GM18870 (cell line): Measurements from ENCODE around the gene NUP188.
"Not testable (repeated sequence)": the region's sequence is repeated elsewhere in the genome, so short reads cannot be mapped to it uniquely, and the experiment has no call there.

Experiments
- ATAC-seq: cut with Tn5 transposase; IDR thresholded peaks from one replicate; pipeline ENCODE4 v1.9.1; 2021; ENCODE audit warnings: moderate library complexity; ENCODE audit not compliant: unreplicated experiment

Gene NUP188

DNA sequence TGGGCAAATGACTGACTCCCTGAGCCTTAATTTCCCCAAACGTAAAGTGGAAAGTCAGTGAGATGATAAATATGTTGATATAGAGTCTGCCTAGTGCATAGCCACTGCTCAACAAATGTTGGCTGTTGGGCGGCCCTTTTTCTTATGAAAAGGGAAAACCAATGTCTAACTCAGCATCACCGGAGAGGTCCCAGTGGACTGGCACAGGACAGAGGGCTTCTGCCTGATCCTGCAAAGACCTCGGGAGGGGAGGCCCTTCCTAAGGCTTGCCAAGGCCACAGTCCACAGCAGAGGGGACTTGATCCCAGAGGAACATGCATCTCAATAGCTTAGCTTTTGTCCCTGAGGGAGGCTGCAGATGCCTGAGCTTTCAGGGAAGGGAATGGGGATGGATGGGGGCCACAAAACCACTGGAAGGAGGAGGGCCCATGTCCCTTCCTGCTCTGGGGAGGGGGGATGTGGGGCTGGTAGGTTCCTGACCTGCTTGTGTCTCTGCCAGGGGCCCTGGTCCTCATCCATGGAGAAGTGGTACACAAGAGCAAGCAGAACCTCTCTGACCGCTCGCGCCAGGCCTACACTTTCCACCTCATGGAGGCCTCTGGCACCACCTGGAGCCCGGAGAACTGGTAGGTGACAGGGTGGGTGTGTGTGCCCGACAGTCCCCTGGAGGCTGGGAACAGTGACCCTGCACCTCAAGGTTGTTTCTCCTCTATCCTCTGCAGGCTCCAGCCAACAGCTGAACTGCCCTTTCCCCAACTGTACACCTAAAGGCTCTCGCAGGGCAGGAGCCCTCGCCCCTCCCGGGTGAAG lies 6.3 kb upstream of the NUP188 start:
- ATAC-seq: no peak

GRCh38 chr9:128943832-128944620 lies 3.5 kb upstream of the NUP188 start:
- no peak for ATAC-seq

- ATAC-seq: not testable (repeated sequence)
Observed at GRCh38 chr9:128944966-128945365, 2.5 kb upstream of the NUP188 start.

- no peak for ATAC-seq
Observed at GRCh38 chr9:128945798-128946501, 1.5 kb upstream of the NUP188 start.

DNA sequence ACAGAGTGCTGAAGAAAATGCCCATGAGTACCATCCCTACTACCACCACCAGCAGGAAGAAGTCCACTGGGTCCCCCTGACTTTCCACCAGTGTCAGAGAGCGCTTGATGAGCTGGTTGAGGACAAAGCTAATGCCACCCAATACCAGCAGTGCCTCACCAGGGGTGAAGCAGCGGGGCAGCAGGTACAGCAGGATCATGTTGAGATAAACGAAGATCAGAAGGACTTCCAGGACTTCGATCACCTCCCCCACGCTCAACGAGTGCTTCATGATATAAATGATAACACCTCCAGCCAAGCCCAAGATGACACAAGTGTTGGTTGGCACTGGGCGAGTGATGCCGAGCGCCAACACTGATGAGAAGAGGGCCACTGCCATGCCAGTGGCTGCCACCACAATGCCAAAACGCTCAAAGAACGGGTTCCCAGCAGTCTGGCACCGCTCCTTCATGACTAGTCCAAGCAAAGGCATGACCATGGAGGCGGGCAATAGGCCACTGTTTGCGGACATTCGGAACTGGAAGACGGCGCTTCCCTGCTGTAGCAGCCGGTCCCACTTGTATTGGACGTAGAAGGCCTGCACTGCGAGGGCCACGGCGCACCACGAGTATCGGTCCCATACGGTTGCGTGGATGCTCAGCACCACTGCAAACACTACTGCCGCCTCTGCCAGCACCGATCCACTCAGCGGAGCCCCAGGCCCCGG lies 775 bp upstream of the NUP188 start:
- ATAC-seq: no peak

DNA sequence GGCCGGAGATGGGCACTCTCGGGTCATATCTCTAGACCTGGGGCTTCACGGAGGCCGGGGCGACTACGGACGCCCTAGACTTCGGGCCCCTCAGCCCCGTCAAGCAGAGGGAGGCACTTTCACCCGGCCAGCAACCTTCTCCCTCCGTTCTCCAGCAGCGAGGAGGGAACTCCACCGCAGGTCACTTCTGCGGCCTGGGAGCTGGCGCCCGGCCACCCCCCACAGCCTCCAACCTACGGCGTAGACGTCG lies 297 bp upstream of the NUP188 start:
- no peak for ATAC-seq

DNA sequence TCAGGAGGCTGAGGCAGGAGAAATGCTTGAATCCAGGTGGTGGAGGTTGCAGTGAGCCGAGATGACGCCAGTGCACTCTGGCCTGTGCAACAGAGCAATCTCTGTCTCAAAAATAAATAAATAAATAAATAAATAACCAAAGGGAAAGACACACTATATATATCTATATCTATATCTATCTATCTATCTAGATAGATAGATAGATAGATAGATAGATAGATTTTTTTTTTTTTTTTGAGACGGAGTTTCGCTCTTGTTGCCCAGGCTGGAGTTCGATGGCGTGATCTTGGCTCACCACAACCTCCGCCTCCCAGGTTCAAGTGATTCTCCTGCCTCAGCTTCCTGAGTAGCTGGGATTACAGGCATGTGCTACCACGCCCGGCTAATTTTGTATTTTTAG lies 13.9 kb downstream of the NUP188 start:
- ATAC-seq: not testable (repeated sequence)

- no peak for ATAC-seq
Observed at GRCh38 chr9:128969491-128969890, 22.0 kb downstream of the NUP188 start.

GRCh38 chr9:128972956-128973355 lies 25.5 kb downstream of the NUP188 start:
- no peak for ATAC-seq

GRCh38 chr9:128979111-128979510 lies 31.6 kb downstream of the NUP188 start:
- no peak for ATAC-seq

- no peak for ATAC-seq
Observed at GRCh38 chr9:128983536-128983935, 36.0 kb downstream of the NUP188 start.

- no peak for ATAC-seq
Observed at GRCh38 chr9:128986671-128987070, 39.2 kb downstream of the NUP188 start.

DNA sequence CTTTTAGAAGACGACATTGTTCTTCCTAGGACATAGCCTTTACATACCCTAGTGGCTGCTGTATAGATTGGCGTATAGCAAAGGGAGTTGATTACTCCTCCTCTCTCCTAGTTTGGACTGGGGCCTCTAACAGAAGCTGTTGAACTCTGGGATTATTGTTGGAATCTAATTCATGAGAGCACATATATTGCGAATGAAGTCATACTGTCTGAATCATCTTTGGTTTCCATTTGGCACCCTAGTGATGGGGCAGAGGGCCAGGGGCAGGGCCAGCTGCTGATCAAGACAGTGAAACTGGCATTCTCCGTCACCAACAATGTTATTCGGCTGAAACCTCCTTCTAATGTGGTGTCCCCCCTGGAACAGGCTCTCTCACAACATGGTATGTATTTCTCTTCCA lies 40.3 kb downstream of the NUP188 start:
- no peak for ATAC-seq

GRCh38 chr9:128992995-128993394 lies 45.5 kb downstream of the NUP188 start:
- ATAC-seq: no peak

- ATAC-seq: no peak
Observed at GRCh38 chr9:128995791-128996190, 48.3 kb downstream of the NUP188 start.

DNA sequence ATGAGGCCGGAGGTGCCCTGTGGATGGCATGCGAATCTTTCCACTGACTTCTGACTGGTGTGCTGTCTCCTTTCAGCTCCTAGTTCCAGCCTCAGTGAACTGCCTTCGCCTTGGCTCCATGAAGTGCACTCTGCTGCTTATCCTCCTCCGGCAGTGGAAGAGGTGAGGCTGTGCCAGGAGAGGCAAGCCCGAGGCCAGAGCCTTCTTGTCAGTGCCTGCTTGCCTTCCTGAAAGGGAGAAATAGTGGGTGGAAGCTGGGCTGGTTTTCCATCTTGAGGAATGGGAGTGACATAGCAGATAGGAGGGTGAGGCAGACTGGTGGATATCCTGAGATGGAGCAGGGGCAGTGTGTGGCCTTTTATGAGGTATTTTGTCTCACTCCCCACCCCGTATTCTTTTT lies 51.0 kb downstream of the NUP188 start:
- ATAC-seq: no peak

- ATAC-seq: no peak
Observed at GRCh38 chr9:128999581-129000206, 52.2 kb downstream of the NUP188 start.

DNA sequence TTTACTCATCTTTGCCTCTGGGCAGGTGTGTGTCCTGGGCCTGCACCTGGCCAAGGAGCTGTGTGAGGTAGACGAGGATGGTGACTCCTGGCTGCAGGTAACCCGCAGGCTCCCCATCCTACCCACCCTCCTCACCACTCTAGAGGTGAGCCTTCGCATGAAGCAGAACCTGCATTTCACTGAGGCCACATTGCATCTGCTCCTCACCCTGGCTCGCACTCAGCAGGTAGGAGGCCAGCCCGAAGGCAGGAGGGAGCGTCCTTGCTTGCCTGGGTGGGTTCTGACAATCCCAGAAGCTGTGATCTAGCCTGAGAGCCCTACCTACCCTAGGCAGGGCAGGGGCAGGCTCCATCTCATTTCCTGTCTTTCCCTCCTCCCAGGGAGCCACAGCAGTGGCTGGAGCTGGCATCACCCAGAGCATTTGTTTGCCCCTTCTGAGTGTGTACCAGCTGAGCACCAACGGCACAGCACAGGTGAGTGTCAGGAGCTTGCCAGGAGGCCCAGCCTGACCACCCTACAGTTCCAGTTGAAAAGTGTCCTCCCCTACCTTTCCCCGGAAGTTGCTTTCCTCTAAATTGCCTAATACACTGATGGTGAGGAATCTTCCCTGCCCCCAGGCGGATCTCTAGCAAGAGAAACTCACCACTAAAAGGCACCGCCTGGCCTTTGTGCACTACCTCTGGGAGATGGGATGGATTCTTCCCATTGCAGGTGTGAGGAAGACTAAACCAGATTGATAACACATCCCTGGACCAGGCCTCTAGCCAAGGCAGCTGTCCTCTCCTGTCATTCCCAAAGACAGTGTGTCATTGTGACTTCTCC lies 54.2 kb downstream of the NUP188 start:
- ATAC-seq: no peak

- no peak for ATAC-seq
Observed at GRCh38 chr9:129002992-129003391, 55.5 kb downstream of the NUP188 start.

- not testable (repeated sequence) for ATAC-seq
Observed at GRCh38 chr9:129004173-129004572, 56.7 kb downstream of the NUP188 start.
